HG03469 (cell line): ENCODE results near the gene TCP11L2.
"Not testable (repeated sequence)": the region's sequence is repeated elsewhere in the genome, so short reads cannot be mapped to it uniquely, and the experiment has no call there.

Experiments
- ATAC-seq: cut with Tn5 transposase; IDR thresholded peaks from one replicate; pipeline ENCODE4 v1.9.1; 2021; ENCODE audit warnings: mild to moderate bottlenecking, moderate library complexity, moderate number of reproducible peaks; ENCODE audit not compliant: unreplicated experiment

Gene TCP11L2

DNA sequence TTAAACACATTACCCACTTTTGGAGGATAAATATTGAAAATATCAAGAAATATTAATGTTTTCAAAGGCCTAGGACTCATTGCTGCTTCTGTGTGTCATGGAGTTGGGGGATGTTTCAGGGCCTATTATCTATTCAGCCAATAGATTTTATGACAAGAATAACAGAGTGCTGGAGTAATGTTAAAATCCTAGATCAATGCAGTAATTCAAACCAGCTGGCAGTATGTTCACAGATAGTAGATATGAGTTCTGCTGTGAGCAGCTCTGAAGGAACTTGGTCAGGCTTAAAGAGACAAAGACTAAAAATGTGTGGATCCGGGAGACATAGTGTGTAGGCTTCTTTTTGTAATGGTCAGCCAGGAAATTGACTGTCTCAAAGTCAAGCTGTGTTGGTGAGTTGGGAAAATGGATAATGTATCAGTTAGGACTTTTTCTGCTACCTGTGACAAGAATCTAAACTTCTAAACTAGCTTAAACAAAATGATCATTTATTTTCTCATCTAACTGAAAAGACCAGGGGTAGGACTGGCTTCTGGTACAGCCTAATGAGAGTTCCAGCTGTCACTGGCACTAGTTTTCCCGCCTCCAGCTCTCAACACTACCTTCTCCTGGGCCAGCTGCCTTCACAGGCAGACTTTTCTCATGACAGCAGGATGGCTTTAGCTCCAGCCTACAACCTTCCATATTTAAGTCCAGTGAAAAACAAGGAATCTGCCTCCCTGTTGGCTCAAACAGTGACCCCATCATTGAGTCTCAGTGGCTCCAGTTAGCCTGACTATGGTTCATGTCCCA is 38.7 kb downstream of the TCP11L2 start:
- ATAC-seq, result no peak

GRCh38 chr12:106342397-106343213 is 40.1 kb downstream of the TCP11L2 start:
- ATAC-seq, result no peak

GRCh38 chr12:106343214-106343528 is 40.6 kb downstream of the TCP11L2 start:
- no peak for ATAC-seq

- ATAC-seq, result no peak
Measured at GRCh38 chr12:106344131-106344530, 41.6 kb downstream of the TCP11L2 start.

- ATAC-seq, result no peak
Measured at GRCh38 chr12:106345746-106346145, 43.2 kb downstream of the TCP11L2 start.

GRCh38 chr12:106348411-106348810 is 45.9 kb downstream of the TCP11L2 start:
- no peak for ATAC-seq

DNA sequence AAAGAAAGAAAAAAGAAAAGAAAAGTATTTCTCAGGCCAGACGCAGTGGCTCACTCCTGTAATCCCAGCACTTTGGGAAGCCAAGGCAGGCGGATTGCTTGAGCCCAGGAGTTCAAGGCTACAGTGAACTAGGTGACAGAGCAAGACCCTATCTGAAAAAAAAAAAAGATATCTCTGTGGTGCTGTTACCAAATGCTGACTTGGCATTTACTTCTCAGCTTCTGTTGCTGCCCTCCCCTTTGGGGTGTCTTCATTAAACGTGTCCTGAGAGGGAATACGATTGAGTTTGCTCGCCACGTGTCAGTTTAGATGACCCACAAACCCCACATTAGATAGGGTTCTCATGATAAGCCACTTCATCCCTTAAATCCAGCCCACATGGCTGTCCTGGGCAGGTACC is 50.6 kb downstream of the TCP11L2 start:
- ATAC-seq, result no peak

- peak; percentile 73 for ATAC-seq
Measured at GRCh38 chr12:106357549-106358395, 55.2 kb downstream of the TCP11L2 start, which contains the start of gene POLR3B. Gene POLR3B (plus strand): TSS chr12:106357748. CDS start chr12:106357880, 132 bp downstream.

GRCh38 chr12:106358396-106359241 is 56.1 kb downstream of the TCP11L2 start:
- ATAC-seq, result no peak

DNA sequence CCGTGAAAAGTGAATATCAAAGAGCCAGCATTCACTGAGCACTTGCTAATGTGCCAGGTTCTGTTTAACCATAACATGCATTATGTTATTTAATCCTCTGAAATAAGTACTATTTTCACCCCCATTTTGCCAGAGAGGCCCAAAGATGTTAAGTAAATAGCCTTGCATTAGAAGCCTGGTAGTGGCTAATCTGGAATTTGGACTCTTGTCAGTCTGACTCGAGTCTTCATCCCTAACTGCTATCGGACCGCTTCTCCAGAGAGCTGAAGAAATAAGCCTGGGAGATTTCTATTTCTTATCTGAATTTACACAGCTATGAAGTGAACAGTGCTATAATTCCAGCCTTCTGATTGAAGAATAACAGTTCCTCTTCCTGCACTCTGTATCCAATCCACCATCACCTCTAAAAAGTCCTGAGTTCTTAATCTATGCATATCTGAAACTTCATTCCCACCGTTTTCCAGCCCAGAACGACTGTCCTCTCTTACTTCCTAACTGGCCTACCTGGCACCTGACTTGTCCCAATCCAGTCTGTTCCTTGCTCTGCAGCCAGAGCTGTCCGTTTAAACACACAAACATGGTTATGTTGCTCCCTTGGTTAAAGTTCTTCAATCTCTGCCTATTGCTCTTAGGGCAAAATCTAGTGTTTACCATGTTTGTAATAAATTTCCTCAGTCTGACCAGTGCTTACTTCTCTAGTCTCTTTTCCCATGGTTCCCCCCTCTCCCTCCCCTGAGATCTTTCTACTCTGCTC is 57.3 kb downstream of the TCP11L2 start:
- ATAC-seq, result no peak

- ATAC-seq, result no peak
Measured at GRCh38 chr12:106360400-106360994, 58.0 kb downstream of the TCP11L2 start.

DNA sequence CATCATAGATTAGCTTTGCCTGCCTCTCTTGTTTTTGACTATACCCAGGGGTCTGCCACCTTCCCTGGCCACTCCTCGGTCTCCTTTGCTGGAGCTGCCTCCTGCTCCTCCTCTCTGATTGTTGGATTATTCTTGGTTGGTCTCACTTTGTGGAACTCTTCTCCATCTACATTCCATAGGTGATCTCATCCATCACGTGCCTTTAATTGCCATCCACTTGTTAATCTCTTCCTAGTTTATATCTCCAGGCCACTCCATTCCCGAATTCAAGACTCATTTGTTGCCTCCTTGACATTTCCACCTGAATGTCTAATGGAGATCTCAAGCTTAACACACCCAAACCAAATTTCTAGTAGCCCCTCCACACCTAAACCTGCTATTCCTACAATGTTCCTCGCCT is 60.4 kb downstream of the TCP11L2 start:
- no peak for ATAC-seq

GRCh38 chr12:106364261-106364660 is 61.7 kb downstream of the TCP11L2 start:
- ATAC-seq, result no peak

- no peak for ATAC-seq
Measured at GRCh38 chr12:106369624-106370346, 67.3 kb downstream of the TCP11L2 start.

GRCh38 chr12:106378788-106379187 is 76.3 kb downstream of the TCP11L2 start:
- no peak for ATAC-seq

DNA sequence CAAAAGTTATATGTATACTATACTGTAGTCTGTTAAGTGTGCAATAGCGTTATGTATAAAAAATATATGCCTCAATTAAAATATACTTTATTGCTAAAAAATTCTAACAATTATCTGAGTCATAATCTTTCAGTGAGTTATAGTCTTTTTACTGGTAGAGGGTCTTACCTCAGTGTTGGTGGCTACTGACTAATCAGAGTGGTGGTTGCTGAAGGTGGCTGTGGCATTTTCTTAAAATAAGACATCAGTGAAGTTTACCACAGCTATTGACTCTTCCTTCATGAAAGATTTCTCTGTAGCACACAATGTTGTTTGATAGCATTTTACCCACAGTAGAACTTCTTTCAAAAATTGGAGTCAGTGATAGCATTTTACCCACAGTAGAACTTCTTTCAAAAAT is 78.4 kb downstream of the TCP11L2 start:
- no peak for ATAC-seq

GRCh38 chr12:106381866-106382265 is 79.3 kb downstream of the TCP11L2 start:
- not testable (repeated sequence) for ATAC-seq

- no peak for ATAC-seq
Measured at GRCh38 chr12:106386813-106387535, 84.4 kb downstream of the TCP11L2 start.
